Measurements from ENCODE around the gene KCNC1. TPM values are rescaled to one million over a fixed set of nuclear protein-coding genes. Genes with fewer than 3 reads are reported as not detected.

The KCNC1 gene
- total RNA-seq, 4 donors from 2014 or later: under 0.01 to 0.73 TPM; not detected in 2

DNA sequence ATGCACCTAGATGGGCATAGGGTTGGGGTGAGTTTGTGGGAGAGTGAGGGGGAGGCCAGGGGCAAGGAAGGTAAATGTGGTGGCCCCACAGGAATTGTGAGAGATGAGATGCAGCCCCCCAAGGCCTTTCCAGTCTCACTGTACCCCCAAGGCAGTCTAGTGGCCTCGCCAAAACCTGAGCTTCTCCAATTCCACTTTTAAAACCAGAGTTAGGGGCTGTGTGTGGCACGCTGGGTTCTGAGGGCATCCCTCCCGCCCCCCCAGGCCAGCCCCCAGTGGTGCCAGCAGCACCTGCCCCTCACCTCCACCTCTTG is 40.4 kb downstream of the KCNC1 start:
- H3K27ac ChIP-seq: no peak overlapping the region
- H3K4me3 ChIP-seq (replicated peaks in 1 of 3): no peak overlapping the region
- intact Hi-C loops (cut with DNase I): no loop called here
- H3K9me3 ChIP-seq: no peaks in the 10 kb centered on the region
- 86 to 87% methylated on average over 1 to 3 of the region's 3 CpGs for WGBS, 2 donors
- no peaks in the 10 kb centered on the region for H3K36me3 ChIP-seq
- TF ChIP-seq, protein P1, sequence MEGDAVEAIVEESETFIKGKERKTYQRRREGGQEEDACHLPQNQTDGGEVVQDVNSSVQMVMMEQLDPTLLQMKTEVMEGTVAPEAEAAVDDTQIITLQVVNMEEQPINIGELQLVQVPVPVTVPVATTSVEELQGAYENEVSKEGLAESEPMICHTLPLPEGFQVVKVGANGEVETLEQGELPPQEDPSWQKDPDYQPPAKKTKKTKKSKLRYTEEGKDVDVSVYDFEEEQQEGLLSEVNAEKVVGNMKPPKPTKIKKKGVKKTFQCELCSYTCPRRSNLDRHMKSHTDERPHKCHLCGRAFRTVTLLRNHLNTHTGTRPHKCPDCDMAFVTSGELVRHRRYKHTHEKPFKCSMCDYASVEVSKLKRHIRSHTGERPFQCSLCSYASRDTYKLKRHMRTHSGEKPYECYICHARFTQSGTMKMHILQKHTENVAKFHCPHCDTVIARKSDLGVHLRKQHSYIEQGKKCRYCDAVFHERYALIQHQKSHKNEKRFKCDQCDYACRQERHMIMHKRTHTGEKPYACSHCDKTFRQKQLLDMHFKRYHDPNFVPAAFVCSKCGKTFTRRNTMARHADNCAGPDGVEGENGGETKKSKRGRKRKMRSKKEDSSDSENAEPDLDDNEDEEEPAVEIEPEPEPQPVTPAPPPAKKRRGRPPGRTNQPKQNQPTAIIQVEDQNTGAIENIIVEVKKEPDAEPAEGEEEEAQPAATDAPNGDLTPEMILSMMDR (IDR thresholded peaks at IDR 0.05): no peak
- TF ChIP-seq POLR2A (IDR thresholded peaks at IDR 0.05): no peak
- no peaks in the 10 kb centered on the region for H3K27me3 ChIP-seq
- H3K4me1 ChIP-seq: no peaks in the 10 kb centered on the region
- DNase-seq: no peak

DNA sequence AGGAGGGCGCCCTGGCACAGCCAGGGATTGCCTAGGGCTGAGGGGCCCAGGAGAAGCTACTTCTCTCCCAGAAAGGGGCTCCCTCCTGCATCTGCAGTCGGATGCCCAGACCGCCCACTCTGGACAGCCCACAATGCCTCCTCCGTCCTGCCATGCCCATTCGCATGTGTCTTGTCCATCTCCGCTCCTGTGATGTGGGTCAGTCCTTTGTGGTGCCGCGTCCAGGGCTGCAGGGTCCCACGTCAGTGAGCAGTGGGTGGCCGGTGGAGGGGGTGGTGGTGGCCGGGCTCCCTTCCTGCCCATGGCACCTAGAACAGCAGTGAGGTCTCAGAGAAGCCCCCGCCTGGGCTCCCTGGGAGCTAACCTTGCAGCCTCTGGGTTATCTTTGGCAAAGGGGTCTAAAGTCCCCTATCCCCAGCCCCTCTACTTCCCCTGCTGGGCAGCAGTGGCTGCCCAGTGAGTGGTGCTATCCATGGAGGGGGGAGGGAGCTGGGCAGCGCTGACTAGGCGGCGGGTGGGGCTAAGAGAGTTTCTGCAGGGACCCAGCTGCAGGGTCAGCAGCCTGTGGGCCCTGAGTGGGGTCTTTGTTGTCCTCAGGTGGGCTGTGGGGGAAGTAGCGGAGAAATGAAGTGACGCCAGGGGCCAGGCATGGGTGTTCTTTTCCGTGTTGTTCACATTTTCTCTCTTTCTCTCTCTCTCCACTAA is 41.1 kb downstream of the KCNC1 start:
- Histone ChIP-seq H3K4me3 (replicated peaks in 1 of 3) (no peak overlapping the region), H3K36me3 (no peaks in the 10 kb centered on the region), H3K27me3 (no peaks in the 10 kb centered on the region), H3K27ac (no peak overlapping the region), H3K9me3 (no peaks in the 10 kb centered on the region), H3K4me1 (no peaks in the 10 kb centered on the region)
- DNase-seq: no peak
- WGBS, 2 donors: 85 to 89% methylated on average over 13 to 16 of the region's 18 CpGs
- intact Hi-C loops (cut with DNase I): no loop called here
- TF ChIP-seq, protein P1 (IDR thresholded peaks at IDR 0.05): no peak
- no peak for TF ChIP-seq POLR2A (IDR thresholded peaks at IDR 0.05)

DNA sequence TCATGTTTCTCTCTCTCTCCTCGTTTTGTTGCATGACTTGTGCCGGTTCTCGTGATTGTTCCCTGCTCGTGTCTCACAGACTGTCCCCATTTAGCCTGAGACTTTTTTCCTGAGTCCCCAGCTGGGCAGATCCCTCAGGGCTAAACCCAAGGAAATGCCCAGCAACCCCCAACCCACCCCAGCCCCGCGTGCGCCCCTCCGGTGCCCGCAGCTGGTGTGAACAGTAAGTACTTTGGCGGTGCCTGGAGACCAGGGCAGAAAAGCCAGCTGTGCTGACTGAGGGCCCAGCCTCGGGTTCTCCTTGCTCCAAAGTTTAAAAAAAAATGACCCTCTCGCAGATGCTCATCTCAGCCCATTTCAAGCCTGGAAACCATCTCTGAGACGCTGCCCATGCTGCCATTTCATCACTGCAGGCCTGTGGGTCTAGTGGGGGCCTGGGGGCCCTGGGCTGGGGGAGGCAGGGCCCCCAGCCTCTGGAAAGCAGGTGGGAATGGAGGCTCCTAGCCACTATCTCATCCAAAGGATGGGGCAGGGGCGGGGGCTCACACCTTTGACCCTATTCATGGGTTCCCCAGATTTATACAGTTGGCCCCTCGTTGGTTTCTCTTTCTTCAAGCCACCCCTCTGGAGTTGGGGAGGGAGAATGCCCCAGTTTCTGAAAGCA is 41.8 kb downstream of the KCNC1 start:
- H3K27me3 ChIP-seq: no peaks in the 10 kb centered on the region
- DNase-seq: no peak
- WGBS, 2 donors: 74 to 84% methylated on average over 14 to 15 of the region's 15 CpGs
- TF ChIP-seq, protein P1 (IDR thresholded peaks at IDR 0.05): no peak
- TF ChIP-seq POLR2A (IDR thresholded peaks at IDR 0.05): no peak
- H3K27ac ChIP-seq: no peak overlapping the region
- H3K4me1 ChIP-seq: no peaks in the 10 kb centered on the region
- H3K9me3 ChIP-seq: no peaks in the 10 kb centered on the region
- intact Hi-C loops (cut with DNase I): no loop called here
- H3K4me3 ChIP-seq (replicated peaks in 1 of 3): no peak overlapping the region
- no peaks in the 10 kb centered on the region for H3K36me3 ChIP-seq

DNA sequence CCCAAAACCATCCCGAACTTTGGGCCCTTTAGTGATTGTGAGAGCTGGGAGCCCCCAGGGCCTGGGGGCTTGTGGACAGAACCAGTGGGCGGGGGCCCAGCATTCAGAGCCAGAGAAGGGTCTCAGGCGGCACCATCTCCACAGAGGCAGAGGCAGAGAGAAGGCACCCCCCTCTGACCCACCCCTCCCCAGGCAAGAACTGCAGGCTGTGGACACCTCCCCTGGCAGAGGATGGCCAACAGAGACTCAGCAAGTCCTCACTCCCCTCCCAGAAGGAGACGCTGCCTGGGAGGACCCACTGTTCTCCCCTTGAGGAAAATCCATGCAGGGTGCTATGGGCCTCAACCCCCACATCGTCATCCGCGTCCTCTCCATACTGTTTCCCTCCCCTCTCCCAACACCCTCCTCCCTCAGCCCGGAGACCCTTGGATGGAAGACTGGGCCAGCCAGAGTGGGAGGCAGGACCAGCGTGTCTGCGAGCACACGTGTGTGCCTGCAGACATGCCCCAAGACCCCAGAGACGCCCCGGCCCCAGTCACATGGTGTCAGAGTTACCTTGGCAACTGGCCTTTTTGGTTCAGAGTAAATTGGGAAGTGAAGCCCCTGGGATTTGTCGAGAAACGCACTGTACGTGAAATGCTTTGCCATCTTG is 42.6 kb downstream of the KCNC1 start:
- no peak for DNase-seq
- no peaks in the 10 kb centered on the region for H3K27me3 ChIP-seq
- no peaks in the 10 kb centered on the region for H3K36me3 ChIP-seq
- 84 to 89% methylated on average over 15 to 16 of the region's 16 CpGs for WGBS, 2 donors
- no peak overlapping the region for H3K4me3 ChIP-seq (replicated peaks in 1 of 3)
- TF ChIP-seq POLR2A (IDR thresholded peaks at IDR 0.05): no peak
- TF ChIP-seq, protein P1 (IDR thresholded peaks at IDR 0.05): no peak
- no peak overlapping the region for H3K27ac ChIP-seq
- no peaks in the 10 kb centered on the region for H3K4me1 ChIP-seq
- H3K9me3 ChIP-seq: no peaks in the 10 kb centered on the region
- intact Hi-C loops (cut with DNase I): no loop called here

DNA sequence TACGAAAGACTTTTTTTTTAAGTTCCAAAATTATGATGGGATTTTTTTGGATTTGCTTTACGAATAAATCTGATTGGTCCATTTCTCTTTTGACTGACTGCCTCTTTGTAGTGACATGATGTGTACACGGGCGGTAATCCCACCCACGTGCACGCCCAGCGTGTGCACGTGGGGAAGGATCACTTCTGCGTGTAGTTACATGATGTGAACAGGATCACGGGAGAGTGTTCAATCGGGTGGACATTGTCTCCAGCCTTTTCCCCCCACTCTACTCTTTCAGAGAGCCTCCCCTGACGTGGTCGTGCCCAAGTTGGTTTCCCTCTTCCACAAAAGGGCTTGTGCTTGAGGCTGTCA is 43.1 kb downstream of the KCNC1 start:
- DNase-seq: no peak
- Histone ChIP-seq H3K4me1 (no peaks in the 10 kb centered on the region), H3K36me3 (no peaks in the 10 kb centered on the region), H3K4me3 (replicated peaks in 1 of 3) (no peak overlapping the region), H3K27ac (no peak overlapping the region), H3K27me3 (no peaks in the 10 kb centered on the region), H3K9me3 (no peaks in the 10 kb centered on the region)
- intact Hi-C loops (cut with DNase I): no loop called here
- WGBS, 2 donors: 90% methylated on average over 13 of the region's 13 CpGs
- no peak for TF ChIP-seq POLR2A (IDR thresholded peaks at IDR 0.05)
- TF ChIP-seq, protein P1 (IDR thresholded peaks at IDR 0.05): no peak

Measured in thyroid gland (tissue), 4 donors.